Hepatocyte (in vitro differentiated cells): ENCODE data around the gene MIS12. TPM values are rescaled to one million over a fixed set of nuclear protein-coding genes. Genes with fewer than 3 reads are reported as not detected.

ENCODE experiments used
- DNase-seq: peaks from one replicate; pipeline ENCODE4 v3.0.0-alpha.2; 2016; ENCODE audit warnings: low spot score
- H2AFZ ChIP-seq: fragments of 200-600 bp; sonication (generic); 2 replicates; pipeline ENCODE4 v1.6.0; 2016; ENCODE audit warnings: antibody characterized with exemption, mild to moderate bottlenecking
- H3K27ac ChIP-seq: fragments of 200-600 bp; sonication (generic); 2 replicates; pipeline ENCODE4 v1.5.1; 2016; ENCODE audit warnings: mild to moderate bottlenecking
- H3K27me3 ChIP-seq: fragments of 200-600 bp; sonication (generic); 2 replicates; pipeline ENCODE4 v1.6.1; 2016
- H3K36me3 ChIP-seq: fragments of 200-600 bp; sonication (generic); replicated peaks from 2 replicates; pipeline ENCODE4 v1.5.1; 2016; ENCODE audit warnings: low read depth; ENCODE audit not compliant: insufficient read depth
- H3K4me1 ChIP-seq: fragments of 200-600 bp; sonication (generic); 2 replicates; pipeline ENCODE4 v1.5.1; 2016; ENCODE audit warnings: mild to moderate bottlenecking, moderate library complexity; ENCODE audit not compliant: insufficient read depth
- H3K4me2 ChIP-seq: fragments of 200-600 bp; sonication (generic); 2 replicates; pipeline ENCODE4 v1.6.0; 2016
- H3K4me3 ChIP-seq: fragments of 200-600 bp; sonication (generic); 2 replicates; pipeline ENCODE4 v1.5.1; 2016; ENCODE audit warnings: mild to moderate bottlenecking
- H3K79me2 ChIP-seq: fragments of 200-600 bp; sonication (generic); 2 replicates; pipeline ENCODE4 v1.6.0; 2017; ENCODE audit warnings: mild to moderate bottlenecking
- H3K9me2 ChIP-seq: fragments of 200-600 bp; sonication (generic); replicated peaks from 2 replicates; pipeline ENCODE4 v1.6.0; 2017; ENCODE audit warnings: mild to moderate bottlenecking; ENCODE audit not compliant: insufficient read depth
- H3K9me3 ChIP-seq: fragments of 200-600 bp; sonication (generic); 2 replicates; pipeline ENCODE4 v1.5.1; 2016; ENCODE audit warnings: low read depth, mild to moderate bottlenecking
- H4K20me1 ChIP-seq: fragments of 200-600 bp; sonication (generic); 2 replicates; pipeline ENCODE4 v1.6.0; 2016; ENCODE audit warnings: mild to moderate bottlenecking; ENCODE audit not compliant: insufficient read depth, poor library complexity, severe bottlenecking
- EZH2 ChIP-seq: fragments of 200-600 bp; sonication (generic); IDR thresholded peaks from 2 replicates; pipeline ENCODE4 v1.6.1; 2016; ENCODE audit warnings: antibody characterized with exemption, mild to moderate bottlenecking, borderline replicate concordance
- EZH2phosphoT487 ChIP-seq: fragments of 200-600 bp; sonication (generic); IDR thresholded peaks from one replicate; pipeline ENCODE4 v1.6.1; 2018; ENCODE audit warnings: antibody characterized with exemption, mild to moderate bottlenecking, low read depth, moderate library complexity; ENCODE audit not compliant: unreplicated experiment, severe bottlenecking
- WGBS: methylation state at CpG from one replicate; pipeline ENCODE4 v1.1.6; 2016; ENCODE audit warnings: low lambda C conversion rate; ENCODE audit errors: missing lambda C conversion rate; 5-methylcytosine and 5-hydroxymethylcytosine counted together
- polyA plus RNA-seq: library from polyadenylated mRNA; unstranded; fragments of >200 nt; fragmentation: Nextera tagmentation; extraction: Ambion mirVana; gene quantifications from 2 replicates; pipeline ENCODE4 v1.2.1, GENCODE V29; 2016
- total RNA-seq: library from RNA; depleted of rRNA; stranded (reverse); fragments of >200 nt; gene quantifications from 2 replicates; pipeline ENCODE4 v1.2.3, GENCODE V29; 2014
- TF ChIP-seq, protein P1 (sequence below): fragments of 200-600 bp; sonication (generic); IDR thresholded peaks from 2 replicates; pipeline ENCODE4 v1.5.1; 2016; ENCODE audit warnings: antibody characterized with exemption, mild to moderate bottlenecking; ENCODE audit not compliant: poor library complexity

MIS12 gene
- total and polyA plus RNA-seq, 2 experiments from 2014 or later: 20.8 to 33.0 TPM

DNA sequence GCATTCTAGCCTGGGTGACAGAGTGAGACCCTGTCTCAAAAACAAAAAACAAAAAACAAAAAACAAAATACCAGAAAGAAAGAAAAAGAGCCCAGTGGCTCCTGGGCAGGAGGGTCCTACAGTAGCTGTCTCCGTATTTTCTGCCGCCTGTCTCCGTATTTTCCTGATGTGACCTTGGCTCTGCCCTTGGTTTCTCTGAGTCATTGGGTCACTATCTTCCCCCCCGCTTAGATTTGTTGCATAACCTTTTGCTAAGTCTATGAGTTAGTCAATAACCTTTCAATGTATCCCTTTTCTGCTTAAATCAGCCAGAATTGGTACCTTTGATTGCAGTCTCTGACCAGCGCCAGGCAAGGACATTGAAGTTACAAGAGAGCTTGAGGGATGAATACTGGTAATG is 36.9 kb downstream of the MIS12 start:
- H2AFZ ChIP-seq: no peak overlapping the region
- no peak for TF ChIP-seq EZH2
- TF ChIP-seq, protein P1, sequence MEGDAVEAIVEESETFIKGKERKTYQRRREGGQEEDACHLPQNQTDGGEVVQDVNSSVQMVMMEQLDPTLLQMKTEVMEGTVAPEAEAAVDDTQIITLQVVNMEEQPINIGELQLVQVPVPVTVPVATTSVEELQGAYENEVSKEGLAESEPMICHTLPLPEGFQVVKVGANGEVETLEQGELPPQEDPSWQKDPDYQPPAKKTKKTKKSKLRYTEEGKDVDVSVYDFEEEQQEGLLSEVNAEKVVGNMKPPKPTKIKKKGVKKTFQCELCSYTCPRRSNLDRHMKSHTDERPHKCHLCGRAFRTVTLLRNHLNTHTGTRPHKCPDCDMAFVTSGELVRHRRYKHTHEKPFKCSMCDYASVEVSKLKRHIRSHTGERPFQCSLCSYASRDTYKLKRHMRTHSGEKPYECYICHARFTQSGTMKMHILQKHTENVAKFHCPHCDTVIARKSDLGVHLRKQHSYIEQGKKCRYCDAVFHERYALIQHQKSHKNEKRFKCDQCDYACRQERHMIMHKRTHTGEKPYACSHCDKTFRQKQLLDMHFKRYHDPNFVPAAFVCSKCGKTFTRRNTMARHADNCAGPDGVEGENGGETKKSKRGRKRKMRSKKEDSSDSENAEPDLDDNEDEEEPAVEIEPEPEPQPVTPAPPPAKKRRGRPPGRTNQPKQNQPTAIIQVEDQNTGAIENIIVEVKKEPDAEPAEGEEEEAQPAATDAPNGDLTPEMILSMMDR: no peak
- no peak for TF ChIP-seq EZH2phosphoT487
- H3K4me3 ChIP-seq: no peak overlapping the region
- H3K36me3 ChIP-seq: no peaks in the 10 kb centered on the region
- H3K27me3 ChIP-seq: no peaks in the 10 kb centered on the region
- no peaks in the 10 kb centered on the region for H4K20me1 ChIP-seq
- H3K4me2 ChIP-seq: no peak overlapping the region
- DNase-seq: no peak
- no peaks in the 10 kb centered on the region for H3K9me3 ChIP-seq
- H3K9me2 ChIP-seq: no peaks in the 10 kb centered on the region
- no peak overlapping the region for H3K27ac ChIP-seq
- H3K79me2 ChIP-seq: no peaks in the 10 kb centered on the region
- WGBS: 70% methylated on average over 5 of the region's 5 CpGs
- H3K4me1 ChIP-seq: peaks cover 10% of the 10 kb centered on the region

DNA sequence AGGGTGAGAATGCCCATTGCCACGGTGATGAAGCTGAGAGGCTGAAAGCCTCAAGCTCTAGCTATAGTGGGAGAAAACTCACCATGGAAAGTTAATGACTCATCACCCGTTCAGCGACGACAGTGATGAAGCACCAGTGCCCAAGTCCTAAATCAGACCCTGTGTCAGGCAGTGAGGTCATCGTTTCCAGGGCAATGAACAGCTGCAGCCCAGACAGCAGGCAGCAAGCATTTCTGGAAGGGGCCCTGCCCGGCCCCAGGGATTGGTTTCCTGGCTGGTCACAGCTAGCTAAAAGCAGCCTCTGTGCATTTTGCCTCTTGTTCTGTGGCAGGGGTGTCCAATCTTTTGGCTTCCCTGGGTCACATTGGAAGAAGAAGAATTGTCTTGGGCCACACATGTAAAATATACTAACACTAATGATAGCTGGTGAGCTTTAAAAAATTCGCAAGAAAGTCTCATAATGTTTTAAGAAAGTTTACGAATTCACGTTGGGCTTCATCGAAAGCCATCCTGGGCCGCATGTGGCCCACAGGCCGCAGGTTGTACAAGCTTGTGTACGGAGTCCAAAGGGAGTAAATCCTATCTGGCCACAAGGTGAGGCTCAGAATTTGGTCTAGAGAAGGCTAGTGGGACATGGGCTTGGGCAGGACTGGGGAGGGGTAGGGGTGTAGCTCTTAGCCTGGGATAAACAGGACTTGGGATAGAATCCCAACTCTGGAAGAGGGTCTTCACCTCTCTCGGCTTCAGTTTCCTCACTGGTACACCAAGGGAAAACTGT is 40.6 kb downstream of the MIS12 start:
- no peaks in the 10 kb centered on the region for H4K20me1 ChIP-seq
- H3K9me3 ChIP-seq: no peaks in the 10 kb centered on the region
- H3K36me3 ChIP-seq: no peaks in the 10 kb centered on the region
- H3K27me3 ChIP-seq: no peaks in the 10 kb centered on the region
- peak; percentile 91 for DNase-seq
- 61% methylated on average over 14 of the region's 14 CpGs for WGBS
- no peaks in the 10 kb centered on the region for H3K9me2 ChIP-seq
- no peak overlapping the region for H2AFZ ChIP-seq
- no peak overlapping the region for H3K4me3 ChIP-seq
- TF ChIP-seq EZH2: no peak
- TF ChIP-seq, protein P1: no peak
- no peak for TF ChIP-seq EZH2phosphoT487
- H3K27ac ChIP-seq: peak overlapping the region; percentile 89
- H3K4me1 ChIP-seq: peaks cover 10% of the 10 kb centered on the region
- peak overlapping the region; percentile 25 for H3K4me2 ChIP-seq
- no peaks in the 10 kb centered on the region for H3K79me2 ChIP-seq

DNA sequence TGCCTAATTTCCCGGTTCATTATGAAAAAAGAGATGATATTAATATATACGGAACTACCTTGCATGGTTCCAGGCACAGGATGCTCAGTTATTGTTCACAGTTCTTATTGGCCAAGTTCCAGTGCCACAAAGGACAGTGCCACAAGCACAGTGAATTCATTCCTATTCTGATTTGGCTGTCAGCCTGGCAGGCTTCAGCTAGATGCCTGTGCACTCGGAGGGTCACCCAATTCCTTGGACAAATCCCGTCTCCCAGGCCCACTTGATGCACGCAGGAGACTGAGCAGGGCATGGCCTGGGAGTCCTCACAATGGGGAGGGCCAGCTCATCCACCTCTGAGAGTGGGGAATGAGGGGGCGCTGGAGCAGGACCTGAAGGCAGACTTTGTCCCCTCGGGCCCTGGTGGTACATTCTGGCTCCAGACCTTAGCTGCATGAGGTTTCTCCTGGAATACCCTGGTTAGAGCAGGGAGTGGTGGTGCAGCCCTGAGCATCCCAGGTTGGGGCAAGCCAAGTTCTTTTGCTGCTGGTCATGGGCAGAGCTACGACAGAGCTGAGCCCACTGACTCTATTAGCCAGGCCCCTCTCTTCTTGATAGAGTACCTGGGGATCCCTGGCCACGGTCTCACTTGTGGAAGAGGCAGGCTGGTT is 41.4 kb downstream of the MIS12 start:
- H3K36me3 ChIP-seq: no peaks in the 10 kb centered on the region
- H3K4me2 ChIP-seq: no peak overlapping the region
- H2AFZ ChIP-seq: no peak overlapping the region

More for the DNA sequence above, 41.4 kb downstream of the MIS12 start:
- 91% methylated on average over 9 of the region's 9 CpGs for WGBS
- Histone ChIP-seq H3K4me1 (peaks cover 10% of the 10 kb centered on the region), H4K20me1 (no peaks in the 10 kb centered on the region), H3K9me2 (no peaks in the 10 kb centered on the region), H3K9me3 (no peaks in the 10 kb centered on the region), H3K27ac (peak overlapping the region; percentile 89), H3K4me3 (no peak overlapping the region), H3K79me2 (no peaks in the 10 kb centered on the region), H3K27me3 (no peaks in the 10 kb centered on the region)
- DNase-seq: no peak
- no peak for TF ChIP-seq EZH2phosphoT487
- TF ChIP-seq, protein P1: no peak
- TF ChIP-seq EZH2: no peak
